ENCODE data around the gene G6PC3. TPM values are rescaled to one million over a fixed set of nuclear protein-coding genes. Genes with fewer than 3 reads are reported as not detected.

Gene G6PC3
- total RNA-seq, 1 donor from 2014 or later, result 37.5 TPM

GRCh38 chr17:44077595-44077909 is 7.0 kb downstream of the G6PC3 start:
- H3K27me3 ChIP-seq (ENCODE audit: control insufficient read depth, insufficient read depth, low read length), result no peaks in the 10 kb centered on the region
- no peaks in the 10 kb centered on the region for H3K36me3 ChIP-seq (ENCODE audit: control insufficient read depth, insufficient read depth, low read length)
- TF ChIP-seq CTCF (IDR thresholded peaks at IDR 0.05; ENCODE audit: insufficient read depth, low read length, poor library complexity, severe bottlenecking), result no peak
- no peak overlapping the region for H3K4me3 ChIP-seq (ENCODE audit: low read depth, low read length)
- DNase-seq (ENCODE audit: low read depth), result no peak

- Histone ChIP-seq H3K27me3 (ENCODE audit: control insufficient read depth, insufficient read depth, low read length) (no peaks in the 10 kb centered on the region), H3K4me3 (ENCODE audit: low read depth, low read length) (no peak overlapping the region), H3K36me3 (ENCODE audit: control insufficient read depth, insufficient read depth, low read length) (no peaks in the 10 kb centered on the region)
- DNase-seq (ENCODE audit: low read depth), result no peak
- TF ChIP-seq CTCF (IDR thresholded peaks at IDR 0.05; ENCODE audit: insufficient read depth, low read length, poor library complexity, severe bottlenecking), result no peak
Observed at GRCh38 chr17:44078412-44078811, 7.9 kb downstream of the G6PC3 start.

- H3K4me3 ChIP-seq (ENCODE audit: low read depth, low read length), result no peak overlapping the region
- TF ChIP-seq CTCF (IDR thresholded peaks at IDR 0.05; ENCODE audit: insufficient read depth, low read length, poor library complexity, severe bottlenecking), result no peak
- H3K27me3 ChIP-seq (ENCODE audit: control insufficient read depth, insufficient read depth, low read length), result no peaks in the 10 kb centered on the region
- H3K36me3 ChIP-seq (ENCODE audit: control insufficient read depth, insufficient read depth, low read length), result no peaks in the 10 kb centered on the region
- no peak for DNase-seq (ENCODE audit: low read depth)
Observed at GRCh38 chr17:44079877-44080821, 9.6 kb downstream of the G6PC3 start.

- TF ChIP-seq CTCF (IDR thresholded peaks at IDR 0.05; ENCODE audit: insufficient read depth, low read length, poor library complexity, severe bottlenecking), result no peak
- H3K36me3 ChIP-seq (ENCODE audit: control insufficient read depth, insufficient read depth, low read length), result no peaks in the 10 kb centered on the region
- no peaks in the 10 kb centered on the region for H3K27me3 ChIP-seq (ENCODE audit: control insufficient read depth, insufficient read depth, low read length)
- no peak for DNase-seq (ENCODE audit: low read depth)
- H3K4me3 ChIP-seq (ENCODE audit: low read depth, low read length), result no peak overlapping the region
Observed at GRCh38 chr17:44081681-44082080, 11.1 kb downstream of the G6PC3 start.

GRCh38 chr17:44082256-44082927 is 11.9 kb downstream of the G6PC3 start:
- Histone ChIP-seq H3K4me3 (ENCODE audit: low read depth, low read length) (no peak overlapping the region), H3K27me3 (ENCODE audit: control insufficient read depth, insufficient read depth, low read length) (no peaks in the 10 kb centered on the region), H3K36me3 (ENCODE audit: control insufficient read depth, insufficient read depth, low read length) (no peaks in the 10 kb centered on the region)
- no peak for DNase-seq (ENCODE audit: low read depth)
- TF ChIP-seq CTCF (IDR thresholded peaks at IDR 0.05; ENCODE audit: insufficient read depth, low read length, poor library complexity, severe bottlenecking), result no peak

Measured in kidney epithelial cell (primary cell).